ENCODE data around the gene SPTSSB.

DNA sequence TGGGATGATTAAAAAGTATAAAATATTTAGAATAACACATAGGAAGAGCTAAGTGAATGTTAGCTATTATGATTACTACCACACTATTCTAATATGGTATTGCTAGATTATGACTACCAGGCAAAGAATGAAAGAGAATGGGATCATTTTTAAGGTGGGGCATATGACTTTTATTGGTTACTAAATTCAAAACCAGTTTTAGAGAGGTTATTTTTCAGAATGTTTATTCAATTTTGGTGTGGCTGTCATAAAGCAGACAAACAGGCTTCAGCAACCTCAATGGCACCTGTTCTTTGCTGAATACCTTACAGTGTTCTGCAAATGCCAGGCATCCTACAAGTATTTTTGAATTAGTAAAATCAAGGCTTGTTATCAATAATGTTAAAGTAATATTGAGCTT, 12.8 kb downstream of the SPTSSB start:
- TF ChIP-seq, protein P1, sequence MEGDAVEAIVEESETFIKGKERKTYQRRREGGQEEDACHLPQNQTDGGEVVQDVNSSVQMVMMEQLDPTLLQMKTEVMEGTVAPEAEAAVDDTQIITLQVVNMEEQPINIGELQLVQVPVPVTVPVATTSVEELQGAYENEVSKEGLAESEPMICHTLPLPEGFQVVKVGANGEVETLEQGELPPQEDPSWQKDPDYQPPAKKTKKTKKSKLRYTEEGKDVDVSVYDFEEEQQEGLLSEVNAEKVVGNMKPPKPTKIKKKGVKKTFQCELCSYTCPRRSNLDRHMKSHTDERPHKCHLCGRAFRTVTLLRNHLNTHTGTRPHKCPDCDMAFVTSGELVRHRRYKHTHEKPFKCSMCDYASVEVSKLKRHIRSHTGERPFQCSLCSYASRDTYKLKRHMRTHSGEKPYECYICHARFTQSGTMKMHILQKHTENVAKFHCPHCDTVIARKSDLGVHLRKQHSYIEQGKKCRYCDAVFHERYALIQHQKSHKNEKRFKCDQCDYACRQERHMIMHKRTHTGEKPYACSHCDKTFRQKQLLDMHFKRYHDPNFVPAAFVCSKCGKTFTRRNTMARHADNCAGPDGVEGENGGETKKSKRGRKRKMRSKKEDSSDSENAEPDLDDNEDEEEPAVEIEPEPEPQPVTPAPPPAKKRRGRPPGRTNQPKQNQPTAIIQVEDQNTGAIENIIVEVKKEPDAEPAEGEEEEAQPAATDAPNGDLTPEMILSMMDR (IDR thresholded peaks at IDR 0.05), result no peak
- TF ChIP-seq POLR2A (IDR thresholded peaks at IDR 0.05), result no peak

Measured in lower leg skin (tissue), 3 donors.